Prostate gland (tissue), 2 donors: ENCODE data around the gene CBX6. TPM values are rescaled to one million over a fixed set of nuclear protein-coding genes. Genes with fewer than 3 reads are reported as not detected.

Experiments used
- DNase-seq: peaks from one replicate; pipeline ENCODE4 v3.0.0-alpha.2; 2019; ENCODE audit warnings: low spot score
- H3K27ac ChIP-seq, 2 donors: fragments of 200-600 bp; sonication (generic); 2 replicates each; pipeline ENCODE4 v1.5.1; 2017 to 2019
- H3K27me3 ChIP-seq: fragments of 200-600 bp; sonication (generic); replicated peaks from 2 replicates; pipeline ENCODE4 v1.5.1; 2019; ENCODE audit not compliant: insufficient read depth
- H3K36me3 ChIP-seq, 2 donors: fragments of 200-600 bp; sonication (generic); 1 replicate in 1 of 2; 2 replicates in 1 of 2; pipeline versions ENCODE4 v1.5.1 to v1.8.1; 2017 to 2019
- H3K4me1 ChIP-seq: fragments of 200-600 bp; sonication (generic); replicated peaks from 2 replicates; pipeline ENCODE4 v1.5.1; 2019
- H3K4me3 ChIP-seq, 2 donors: fragments of 200-600 bp; sonication (generic); 2 replicates each; pipeline ENCODE4 v1.5.1; 2017 to 2019
- H3K9me3 ChIP-seq: fragments of 200-600 bp; sonication (generic); 2 replicates; pipeline ENCODE4 v1.5.1; 2017
- CTCF ChIP-seq, 4 experiments: fragments of 200-600 bp in 2 of 4; fragments of 450-650 bp in 2 of 4; sonication (generic) in 2 of 4; IDR thresholded peaks; 1 replicate in 3 of 4; 2 replicates in 1 of 4; pipeline ENCODE4 v1.5.1; 2016 to 2019; ENCODE audit warnings: antibody characterized with exemption in 4 of 4, mild to moderate bottlenecking in 2 of 4, moderate library complexity in 2 of 4
- POLR2A ChIP-seq: fragments of 450-650 bp; IDR thresholded peaks from one replicate; pipeline ENCODE4 v1.6.1; 2016; ENCODE audit warnings: antibody characterized with exemption, mild to moderate bottlenecking
- POLR2AphosphoS5 ChIP-seq: sonication (generic); formaldehyde crosslinking; IDR thresholded peaks from one replicate; pipeline ENCODE4 v1.6.1; 2017; ENCODE audit warnings: antibody characterized with exemption
- WGBS: methylation state at CpG from one replicate; pipeline ENCODE4 v1.1.5; 2018; 5-methylcytosine and 5-hydroxymethylcytosine counted together
- intact Hi-C: fragments of 100-400 bp; cut with DNase I; formaldehyde crosslinking; loops from one replicate; pipeline ENCODE4 v1.14.2; 2022
- total RNA-seq, 2 donors: library from RNA; depleted of rRNA; stranded (reverse); fragments of >200 nt; gene quantifications; one replicate each; pipeline ENCODE4 v1.1.0, GENCODE V29; 2016

The CBX6 gene
- total RNA-seq, 2 donors from 2014 or later: 39.9 to 56.2 TPM

DNA sequence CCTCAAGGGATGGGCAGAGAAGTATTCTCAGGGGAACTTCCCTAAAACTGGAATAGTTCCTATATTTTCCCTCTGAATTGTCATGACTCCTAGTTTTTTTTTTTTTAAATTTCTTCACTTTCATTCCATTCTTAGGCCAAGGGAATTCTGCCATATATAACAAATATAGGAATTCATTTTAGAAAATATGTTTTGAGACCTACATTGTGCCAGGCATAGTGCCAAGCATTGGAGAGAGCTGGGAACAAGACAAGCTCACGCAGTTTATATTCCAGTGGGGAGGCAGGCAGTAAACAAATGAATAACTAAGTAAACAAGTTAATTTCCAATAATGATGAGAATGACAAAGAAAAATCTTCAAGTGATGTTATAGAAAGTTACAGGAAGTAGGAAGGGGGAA, 25.6 kb downstream of the CBX6 start:
- DNase-seq: no peak
- H3K27me3 ChIP-seq: no peaks in the 10 kb centered on the region
- H3K4me1 ChIP-seq: peaks cover under 1% of the 10 kb centered on the region
- H3K4me3 ChIP-seq: no peak overlapping the region
- H3K36me3 ChIP-seq: no peaks in the 10 kb centered on the region
- 64% methylated on average over 1 of the region's 1 CpG for WGBS
- no peaks in the 10 kb centered on the region for H3K9me3 ChIP-seq
- H3K27ac ChIP-seq: no peak overlapping the region
- intact Hi-C loops: no loop called here
- no peak for TF ChIP-seq CTCF (IDR thresholded peaks at IDR 0.05)
- TF ChIP-seq POLR2A: no peak
- TF ChIP-seq POLR2AphosphoS5: no peak

DNA sequence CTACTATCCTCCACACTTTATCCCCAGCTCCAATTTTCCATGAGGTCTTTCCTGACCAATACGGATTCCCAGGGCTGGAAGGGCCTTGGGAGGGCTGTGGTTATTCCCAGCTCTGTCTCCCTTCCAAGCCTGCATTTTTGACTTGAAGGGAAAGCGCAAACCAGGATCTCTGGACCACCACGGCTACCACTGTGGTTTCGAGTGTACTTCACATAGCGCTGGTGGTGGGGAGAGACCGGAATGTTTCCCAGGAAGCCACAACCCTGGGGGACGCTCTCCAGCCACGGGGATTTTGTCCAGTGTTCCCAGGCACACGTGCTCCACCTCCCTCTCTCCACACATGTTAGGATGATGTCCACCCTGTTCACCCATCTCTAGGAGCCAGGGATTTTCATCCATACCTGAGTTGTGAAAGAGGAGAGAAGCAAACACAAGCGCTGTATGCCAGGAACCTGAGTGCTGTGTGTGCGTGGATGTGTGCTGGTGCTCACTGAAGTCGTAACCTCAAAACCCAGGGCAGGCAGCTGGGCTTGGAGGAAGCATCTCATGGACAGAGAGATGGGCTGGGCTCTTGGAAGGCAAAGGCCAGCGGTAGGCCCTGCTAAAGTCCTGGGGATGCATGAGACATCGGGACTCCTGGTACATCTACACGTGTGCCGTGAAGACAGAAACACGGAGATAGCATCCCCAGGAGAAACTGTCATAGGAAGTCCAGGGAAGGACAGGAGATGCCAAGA, 26.8 kb downstream of the CBX6 start:
- H3K4me3 ChIP-seq: no peak overlapping the region
- no peak for DNase-seq
- peaks cover 6% of the 10 kb centered on the region for H3K4me1 ChIP-seq
- 69% methylated on average over 17 of the region's 17 CpGs for WGBS
- no peaks in the 10 kb centered on the region for H3K27me3 ChIP-seq
- H3K27ac ChIP-seq: no peak overlapping the region
- no peaks in the 10 kb centered on the region for H3K36me3 ChIP-seq
- TF ChIP-seq POLR2AphosphoS5 (no peak), CTCF (IDR thresholded peaks at IDR 0.05) (no peak), POLR2A (no peak)
- intact Hi-C loops: no loop called here
- no peaks in the 10 kb centered on the region for H3K9me3 ChIP-seq

GRCh38 chr22:38844315-38845003, 27.6 kb downstream of the CBX6 start:
- Histone ChIP-seq H3K36me3 (no peaks in the 10 kb centered on the region), H3K9me3 (no peaks in the 10 kb centered on the region), H3K4me1 (peaks cover 6% of the 10 kb centered on the region), H3K27ac (no peak overlapping the region), H3K4me3 (peak overlapping the region; percentile 45 to 53), H3K27me3 (no peaks in the 10 kb centered on the region)
- TF ChIP-seq POLR2A: no peak
- no peak for TF ChIP-seq POLR2AphosphoS5
- TF ChIP-seq CTCF (IDR thresholded peaks at IDR 0.05): no peak
- WGBS: 25% methylated on average over 21 of the region's 22 CpGs
- intact Hi-C loops: loop anchor here (5.0 kb wide), 1 partner anchor 77 kb away; no protein-coding TSS in a partner anchor
- no peak for DNase-seq

- intact Hi-C loops: loop anchor here (5.0 kb wide), 1 partner anchor 76 kb away; no protein-coding TSS in a partner anchor
Measured at GRCh38 chr22:38843657-38844314, 28.2 kb downstream of the CBX6 start, which contains the start of gene NPTXR. Gene NPTXR (minus strand): TSS chr22:38844028.

More at GRCh38 chr22:38843657-38844314, 28.2 kb downstream of the CBX6 start, which contains the start of gene NPTXR:
- Histone ChIP-seq H3K9me3 (no peaks in the 10 kb centered on the region), H3K4me3 (peak within 1 kb of the TSS; percentile 45 to 53), H3K4me1 (peaks cover 6% of the 10 kb centered on the region), H3K27me3 (no peaks in the 10 kb centered on the region), H3K27ac (peak within 1 kb of the TSS; percentile 44 to 60), H3K36me3 (no peaks in the 10 kb centered on the region)
- peak; percentile 58 for DNase-seq
- under 1% methylated on average over 45 of the region's 105 CpGs for WGBS
- TF ChIP-seq POLR2AphosphoS5 (no peak), POLR2A (no peak), CTCF (IDR thresholded peaks at IDR 0.05) (no peak)
